RWPE1 (cell line): Measurements from ENCODE around the gene OR5W2.
"Not testable (repeated sequence)": the region's sequence is repeated elsewhere in the genome, so short reads cannot be mapped to it uniquely, and the experiment has no call there.

Experiments
- CTCF ChIA-PET: fragments of 350-600 bp; sonication (Branson Sonifier 250); formaldehyde crosslinking; extraction: SDS; loops from one replicate; lab custom pipeline; 2021; lab: Yijun Ruan, JAX
- POLR2A ChIA-PET: fragments of 400-600 bp; formaldehyde crosslinking; extraction: SDS; loops from one replicate; lab custom pipeline; 2020; ENCODE audit warnings: antibody characterized with exemption; ENCODE audit not compliant: low non-redundant PET; lab: Yijun Ruan, JAX
- DNase-seq: peaks from one replicate; pipeline ENCODE4 v3.0.0; 2012; ENCODE audit warnings: low spot score
- H3K27ac ChIP-seq: fragments of 450-650 bp; 2 replicates; pipeline ENCODE4 v1.5.1; 2017
- CTCF ChIP-seq: fragments of 450-650 bp; conservative IDR thresholded peaks from 2 replicates; pipeline ENCODE4 v1.5.1; 2017; ENCODE audit warnings: low read depth, mild to moderate bottlenecking

OR5W2 gene

GRCh38 chr11:55902308-55902707 lies 12.1 kb downstream of the OR5W2 start:
- no peak for TF ChIP-seq CTCF
- no peak for DNase-seq
- no peak overlapping the region for H3K27ac ChIP-seq
- ChIA-PET CTCF (no interaction called here), POLR2A (no interaction called here)

DNA sequence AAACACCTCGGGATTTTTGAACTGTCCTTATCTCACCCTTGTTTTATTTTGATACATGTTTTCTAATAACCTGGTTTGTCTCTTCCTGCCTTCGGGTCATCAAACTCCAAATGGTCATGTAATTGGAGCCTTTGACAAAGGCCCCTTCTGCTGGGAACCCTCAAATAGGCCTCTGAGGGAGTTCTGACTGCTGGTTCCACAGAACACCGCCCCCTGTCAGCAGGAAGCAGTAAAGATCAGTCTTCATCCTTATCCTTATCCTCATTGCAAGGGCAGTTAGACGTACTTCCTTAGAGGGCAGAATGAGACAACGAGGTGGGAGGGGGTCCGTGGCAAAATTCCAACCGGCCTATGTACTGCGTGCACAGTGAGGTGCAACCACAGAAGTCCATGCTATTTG lies 19.2 kb downstream of the OR5W2 start:
- CTCF ChIA-PET = no interaction called here
- no peak for TF ChIP-seq CTCF
- POLR2A ChIA-PET = no interaction called here
- H3K27ac ChIP-seq = no peak overlapping the region
- no peak for DNase-seq

GRCh38 chr11:55885481-55885880 lies 28.9 kb downstream of the OR5W2 start:
- DNase-seq, CTCF ChIA-PET, POLR2A ChIA-PET, H3K27ac ChIP-seq: not testable (repeated sequence)

DNA sequence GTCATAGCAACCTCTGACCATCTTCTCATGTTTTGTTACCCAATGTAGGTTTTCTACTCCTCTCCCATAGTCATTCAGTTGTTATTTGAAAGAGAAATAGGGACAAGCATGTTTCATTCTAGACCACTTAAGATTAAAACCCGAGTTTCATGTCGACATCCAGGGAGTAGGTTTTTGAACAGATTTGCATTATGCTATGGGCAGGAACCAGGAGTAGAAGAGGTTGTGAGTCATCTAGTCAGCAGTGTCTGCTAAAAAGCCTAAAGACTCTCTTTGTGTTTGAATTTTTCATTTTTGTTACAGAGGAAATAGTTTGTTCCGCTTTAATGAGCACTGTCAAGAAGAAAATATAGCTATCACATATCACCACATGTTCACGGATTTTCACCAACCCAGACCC lies 29.4 kb downstream of the OR5W2 start:
- H3K27ac ChIP-seq, CTCF ChIA-PET, POLR2A ChIA-PET, DNase-seq: not testable (repeated sequence)

- DNase-seq, POLR2A ChIA-PET, CTCF ChIA-PET, H3K27ac ChIP-seq: not testable (repeated sequence)
Measured at GRCh38 chr11:55882997-55883396, 31.4 kb downstream of the OR5W2 start, which contains the start of gene TRIM51. Gene TRIM51, plus strand, starts transcription at chr11:55883297. Its CDS starts 2,132 bp downstream, at chr11:55885429.

GRCh38 chr11:55873146-55873545 lies 41.2 kb downstream of the OR5W2 start:
- CTCF ChIA-PET, POLR2A ChIA-PET: not testable (repeated sequence)

GRCh38 chr11:55872731-55873130 lies 41.7 kb downstream of the OR5W2 start:
- H3K27ac ChIP-seq, CTCF ChIA-PET, POLR2A ChIA-PET, DNase-seq: not testable (repeated sequence)

More at GRCh38 chr11:55873146-55873545, 41.2 kb downstream of the OR5W2 start:
- not testable (repeated sequence) for H3K27ac ChIP-seq, DNase-seq

DNA sequence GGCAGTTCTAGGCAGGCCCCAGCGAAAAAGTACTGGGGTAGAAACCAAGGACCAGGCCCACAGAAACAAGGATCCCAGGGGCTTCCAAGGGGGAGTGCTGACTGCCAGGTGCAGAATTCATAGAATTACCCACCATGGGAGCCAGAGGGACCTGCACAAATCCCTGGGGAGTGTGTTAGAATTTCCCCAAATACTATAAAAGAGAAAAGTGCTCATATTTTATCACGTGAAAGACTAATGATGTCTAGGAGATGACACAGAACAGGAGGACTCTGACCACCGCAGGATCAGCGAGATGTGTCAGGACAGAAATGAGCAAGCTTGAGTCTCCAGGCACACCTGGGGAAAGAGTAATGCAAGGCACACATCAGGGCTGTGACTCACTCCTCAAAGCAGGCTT lies 47.0 kb downstream of the OR5W2 start:
- H3K27ac ChIP-seq, POLR2A ChIA-PET, DNase-seq, CTCF ChIA-PET: not testable (repeated sequence)
